CD4-positive, alpha-beta T cell (primary cell): ENCODE results near the gene SECTM1. TPM values are rescaled to one million over a fixed set of nuclear protein-coding genes. Genes with fewer than 3 reads are reported as not detected.
A peak's percentile ranks its signal among the peaks of the same experiment; 100 is the strongest.

ENCODE experiments used
- ATAC-seq: fragments of 200-7000 bp; cut with Tn5 transposase; one replicate; pipeline ENCODE4 v1.10.0; 2022; ENCODE audit warnings: mild to moderate bottlenecking; ENCODE audit not compliant: poor library complexity
- CTCF ChIA-PET: fragments of 350-600 bp; sonication (Branson Sonifier 250); formaldehyde crosslinking; loops from one replicate; lab custom pipeline; 2021; ENCODE audit warnings: antibody characterized with exemption, inconsistent platforms; lab: Charles Lee
- POLR2A ChIA-PET: fragments of 350-600 bp; sonication (Branson Sonifier 250); formaldehyde crosslinking; loops from one replicate; lab custom pipeline; 2021; ENCODE audit warnings: antibody characterized with exemption, inconsistent platforms; lab: Charles Lee
- DNase-seq, 14 experiments: peaks; one replicate each; pipeline ENCODE4 v3.0.0-alpha.2; 2013 to 2020; ENCODE audit warnings: mixed read lengths in 2 of 14
- H3K27ac ChIP-seq, 2 donors: one replicate each; pipeline versions ENCODE4 v1.5.1 to v1.7.0; 2013; ENCODE audit warnings: low read length in 2 of 2, low read depth in 1 of 2, mild to moderate bottlenecking in 1 of 2
- H3K27me3 ChIP-seq, 2 experiments: 1 replicate in 1 of 2; 2 replicates in 1 of 2; pipeline versions ENCODE4 v1.6.1 to v1.7.0; 2013; ENCODE audit warnings: low read length in 2 of 2, control low read depth in 1 of 2, mild to moderate bottlenecking in 1 of 2, moderate library complexity in 1 of 2; ENCODE audit not compliant: insufficient read depth in 2 of 2, control insufficient read depth in 1 of 2
- H3K36me3 ChIP-seq: one replicate; pipeline ENCODE4 v1.6.1; 2013; ENCODE audit warnings: low read length, control low read depth; ENCODE audit not compliant: insufficient read depth
- H3K4me1 ChIP-seq: one replicate; pipeline ENCODE4 v1.6.1; 2013; ENCODE audit warnings: low read length, control low read depth; ENCODE audit not compliant: insufficient read depth
- H3K4me3 ChIP-seq: one replicate; pipeline ENCODE4 v1.5.1; 2013; ENCODE audit warnings: mild to moderate bottlenecking, low read length, moderate library complexity
- H3K9me3 ChIP-seq, 2 experiments: 1 replicate in 1 of 2; 2 replicates in 1 of 2; pipeline versions ENCODE4 v1.6.1 to v1.7.0; 2013; ENCODE audit warnings: low read length in 2 of 2, mild to moderate bottlenecking in 2 of 2, control low read depth in 1 of 2, moderate library complexity in 1 of 2; ENCODE audit not compliant: control insufficient read depth in 1 of 2, insufficient read depth in 1 of 2
- H3K27ac Mint-ChIP-seq: one replicate; pipeline ENCODE4 v1.8.0; 2020; ENCODE audit warnings: mixed read lengths
- H3K27me3 Mint-ChIP-seq: one replicate; pipeline ENCODE4 v1.8.0; 2021; ENCODE audit warnings: mixed read lengths
- H3K36me3 Mint-ChIP-seq: one replicate; pipeline ENCODE4 v1.8.0; 2021; ENCODE audit warnings: low read depth, mixed read lengths
- H3K4me1 Mint-ChIP-seq: one replicate; pipeline ENCODE4 v1.8.0; 2021; ENCODE audit warnings: low read depth, mixed read lengths
- H3K4me3 Mint-ChIP-seq: one replicate; pipeline ENCODE4 v1.8.0; 2020; ENCODE audit warnings: mild to moderate bottlenecking, mixed read lengths
- H3K9me3 Mint-ChIP-seq: one replicate; pipeline ENCODE4 v1.8.0; 2020; ENCODE audit warnings: mixed read lengths
- intact Hi-C, 2 experiments: fragments of 100-400 bp; cut with DNase I in 1 of 2; cut with micrococcal nuclease in 1 of 2; formaldehyde crosslinking; loops; one replicate each; pipeline versions ENCODE4 v1.15.1 to v1.9.0; 2023 to 2025; cut with DNase I, micrococcal nuclease
- total RNA-seq, 174 experiments: library from RNA in 2 of 174; stranded (reverse) in 2 of 174; gene quantifications; one replicate each; pipeline ENCODE4 v1.2.3 and lab custom pipeline; 2021 to 2026
- TF ChIP-seq, protein P1 (sequence below): fragments of 200-600 bp; IDR thresholded peaks from one replicate; pipeline ENCODE4 v1.8.0; 2022; ENCODE audit warnings: antibody characterized with exemption, mild to moderate bottlenecking

The SECTM1 gene
- total RNA-seq, 2 experiments from 2014 or later, result 2.1 to 3.1 TPM

DNA sequence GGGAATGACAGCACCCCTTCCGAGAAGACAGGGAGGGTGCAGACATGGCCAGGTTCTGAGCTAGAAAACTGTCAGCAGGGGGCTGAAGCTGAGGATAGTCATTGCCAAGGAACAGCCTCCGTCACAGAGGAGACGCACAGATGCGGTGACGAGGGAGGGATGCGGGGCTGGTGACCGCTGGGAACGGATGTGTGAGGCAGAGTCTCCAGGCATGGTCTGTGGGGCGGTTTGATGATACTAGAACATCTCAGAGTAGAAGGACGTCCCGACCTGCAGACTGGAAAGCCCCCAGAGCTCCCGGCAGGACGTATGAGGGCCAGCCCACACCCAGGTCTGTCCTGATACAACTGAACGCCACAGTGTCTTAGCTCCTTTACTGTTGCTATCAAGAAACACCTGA lies 58.2 kb downstream of the SECTM1 start:
- Histone ChIP-seq H3K36me3 (peaks cover 14% of the 10 kb centered on the region), H3K9me3 (no peaks in the 10 kb centered on the region), H3K27ac (no peak overlapping the region), H3K4me1 (peaks cover 32% of the 10 kb centered on the region), H3K4me3 (no peak overlapping the region), H3K27me3 (no peaks in the 10 kb centered on the region)
- Mint-ChIP-seq H3K27ac (peak overlapping the region; percentile 49), H3K36me3 (peaks cover 26% of the 10 kb centered on the region), H3K27me3 (no peaks in the 10 kb centered on the region), H3K9me3 (no peaks in the 10 kb centered on the region), H3K4me1 (peaks cover 23% of the 10 kb centered on the region), H3K4me3 (peak overlapping the region; percentile 73)
- POLR2A ChIA-PET, result interaction anchor here (1.0 to 3.9 kb wide), 3 partner anchors 17 to 42 kb away, joined by 3 to 41 read pairs (median 34); partner anchors contain the start of gene CD7
- no peak for ATAC-seq
- TF ChIP-seq, protein P1, sequence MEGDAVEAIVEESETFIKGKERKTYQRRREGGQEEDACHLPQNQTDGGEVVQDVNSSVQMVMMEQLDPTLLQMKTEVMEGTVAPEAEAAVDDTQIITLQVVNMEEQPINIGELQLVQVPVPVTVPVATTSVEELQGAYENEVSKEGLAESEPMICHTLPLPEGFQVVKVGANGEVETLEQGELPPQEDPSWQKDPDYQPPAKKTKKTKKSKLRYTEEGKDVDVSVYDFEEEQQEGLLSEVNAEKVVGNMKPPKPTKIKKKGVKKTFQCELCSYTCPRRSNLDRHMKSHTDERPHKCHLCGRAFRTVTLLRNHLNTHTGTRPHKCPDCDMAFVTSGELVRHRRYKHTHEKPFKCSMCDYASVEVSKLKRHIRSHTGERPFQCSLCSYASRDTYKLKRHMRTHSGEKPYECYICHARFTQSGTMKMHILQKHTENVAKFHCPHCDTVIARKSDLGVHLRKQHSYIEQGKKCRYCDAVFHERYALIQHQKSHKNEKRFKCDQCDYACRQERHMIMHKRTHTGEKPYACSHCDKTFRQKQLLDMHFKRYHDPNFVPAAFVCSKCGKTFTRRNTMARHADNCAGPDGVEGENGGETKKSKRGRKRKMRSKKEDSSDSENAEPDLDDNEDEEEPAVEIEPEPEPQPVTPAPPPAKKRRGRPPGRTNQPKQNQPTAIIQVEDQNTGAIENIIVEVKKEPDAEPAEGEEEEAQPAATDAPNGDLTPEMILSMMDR, result no peak
- DNase-seq, result no peak
- CTCF ChIA-PET, result no interaction called here
- intact Hi-C loops, result no loop called here

DNA sequence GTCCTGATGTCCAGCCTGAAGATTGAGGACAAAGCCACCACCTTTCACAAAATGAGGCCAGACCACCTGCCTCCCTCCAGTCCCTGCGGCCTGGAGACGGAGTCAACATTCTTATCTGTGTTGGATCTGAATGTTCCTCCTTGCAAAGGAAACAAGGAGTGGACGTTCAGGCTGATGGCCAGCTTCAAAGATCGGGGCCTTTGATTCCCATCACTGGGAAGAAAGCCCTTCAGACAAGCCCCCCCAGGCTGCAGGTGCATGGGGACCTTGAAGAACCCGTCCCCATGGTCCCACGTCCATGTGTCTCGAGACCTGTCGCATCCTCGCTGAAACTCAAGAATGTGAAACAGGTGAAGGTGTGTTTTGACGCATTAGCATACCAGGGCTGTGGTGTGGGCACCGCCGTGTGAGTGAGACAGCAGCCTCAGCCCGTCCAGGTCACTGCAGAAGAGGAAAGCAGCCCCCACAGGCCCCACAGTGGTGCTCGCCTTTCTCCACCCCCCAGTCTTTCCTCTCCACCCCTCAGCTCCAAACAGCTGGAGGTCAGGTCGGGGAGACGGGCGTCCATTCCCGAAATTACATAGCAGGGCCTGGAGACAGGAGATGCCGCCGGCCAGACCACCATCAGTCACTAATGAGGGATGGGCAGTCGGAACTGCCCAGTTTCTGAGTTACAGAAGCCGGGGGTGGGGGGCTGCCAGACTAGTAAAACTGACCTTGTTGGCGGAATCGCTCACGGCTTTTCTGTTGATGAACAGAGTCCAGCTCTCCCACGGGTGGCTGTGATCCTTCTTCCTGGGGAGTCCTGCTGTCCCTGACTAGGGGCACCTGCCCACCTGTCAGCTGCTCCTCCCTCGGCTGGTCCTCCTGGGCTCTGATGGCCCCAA lies 59.2 kb downstream of the SECTM1 start:
- peak overlapping the region; percentile 75 for H3K4me3 ChIP-seq
- H3K36me3 ChIP-seq, result peaks cover 24% of the 10 kb centered on the region

More for the DNA sequence above, 59.2 kb downstream of the SECTM1 start:
- CTCF ChIA-PET, result interaction anchor here (1.3 kb wide), 1 partner anchor 29 kb away, joined by 3 read pairs; no protein-coding TSS in a partner anchor
- intact Hi-C loops, result loop anchor here in 1 of 2 experiments (5.0 kb wide), 1 partner anchor 37 kb away; no protein-coding TSS in a partner anchor
- POLR2A ChIA-PET, result interaction anchor here (1.0 to 3.9 kb wide), 7 partner anchors 18 to 168 kb away, joined by 3 to 41 read pairs (median 4); partner anchors contain the start of gene CD7
- Mint-ChIP-seq H3K27me3 (no peaks in the 10 kb centered on the region), H3K27ac (peak overlapping the region; percentile 99), H3K36me3 (peaks cover 36% of the 10 kb centered on the region), H3K4me3 (peak overlapping the region; percentile 83), H3K9me3 (no peaks in the 10 kb centered on the region), H3K4me1 (peaks cover 33% of the 10 kb centered on the region)
- TF ChIP-seq, protein P1, result no peak
- Histone ChIP-seq H3K27ac (no peak overlapping the region), H3K27me3 (no peaks in the 10 kb centered on the region), H3K4me1 (peaks cover 41% of the 10 kb centered on the region), H3K9me3 (no peaks in the 10 kb centered on the region)
- ATAC-seq, result no peak
- no peak for DNase-seq
